ENCODE data around the gene NPLOC4.

The NPLOC4 gene

DNA sequence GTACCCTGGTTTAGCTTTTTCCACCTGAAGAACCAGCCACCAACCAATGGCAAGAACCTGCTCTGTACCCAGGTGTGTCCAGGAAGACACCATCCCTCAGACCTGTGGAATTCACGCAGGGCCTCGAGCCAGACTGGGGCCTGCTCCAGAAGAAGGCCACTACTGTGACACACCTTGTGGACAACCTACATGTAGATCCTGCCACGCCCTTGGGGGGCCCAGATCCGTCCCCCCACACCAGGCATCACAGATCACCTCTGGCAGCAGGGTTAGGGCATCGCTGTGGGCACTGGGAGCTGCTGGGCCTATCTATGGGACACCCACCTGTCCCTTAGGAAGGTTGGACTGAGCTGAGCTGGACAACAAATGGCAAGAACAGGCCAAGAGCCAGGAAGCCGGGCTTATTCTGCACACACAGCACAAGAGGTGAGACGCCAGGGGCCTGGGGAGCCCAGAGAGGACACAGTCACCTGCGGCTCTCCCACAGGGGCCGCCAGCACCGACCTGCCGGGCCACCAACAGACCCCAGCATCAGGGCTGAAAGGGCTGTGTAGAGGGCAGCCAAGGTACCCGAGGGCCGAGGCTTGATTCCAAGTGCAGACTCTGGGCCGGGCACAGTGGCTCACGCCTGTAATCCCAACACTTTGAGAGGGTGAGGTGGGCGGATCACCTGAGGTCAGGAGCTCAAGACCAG is 92.5 kb downstream of the NPLOC4 start:
- no peak for DNase-seq (ENCODE audit: low read depth)
- H3K4me3 ChIP-seq (ENCODE audit: low read length), result no peak overlapping the region
- TF ChIP-seq, protein P1, sequence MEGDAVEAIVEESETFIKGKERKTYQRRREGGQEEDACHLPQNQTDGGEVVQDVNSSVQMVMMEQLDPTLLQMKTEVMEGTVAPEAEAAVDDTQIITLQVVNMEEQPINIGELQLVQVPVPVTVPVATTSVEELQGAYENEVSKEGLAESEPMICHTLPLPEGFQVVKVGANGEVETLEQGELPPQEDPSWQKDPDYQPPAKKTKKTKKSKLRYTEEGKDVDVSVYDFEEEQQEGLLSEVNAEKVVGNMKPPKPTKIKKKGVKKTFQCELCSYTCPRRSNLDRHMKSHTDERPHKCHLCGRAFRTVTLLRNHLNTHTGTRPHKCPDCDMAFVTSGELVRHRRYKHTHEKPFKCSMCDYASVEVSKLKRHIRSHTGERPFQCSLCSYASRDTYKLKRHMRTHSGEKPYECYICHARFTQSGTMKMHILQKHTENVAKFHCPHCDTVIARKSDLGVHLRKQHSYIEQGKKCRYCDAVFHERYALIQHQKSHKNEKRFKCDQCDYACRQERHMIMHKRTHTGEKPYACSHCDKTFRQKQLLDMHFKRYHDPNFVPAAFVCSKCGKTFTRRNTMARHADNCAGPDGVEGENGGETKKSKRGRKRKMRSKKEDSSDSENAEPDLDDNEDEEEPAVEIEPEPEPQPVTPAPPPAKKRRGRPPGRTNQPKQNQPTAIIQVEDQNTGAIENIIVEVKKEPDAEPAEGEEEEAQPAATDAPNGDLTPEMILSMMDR (IDR thresholded peaks at IDR 0.05; ENCODE audit: insufficient read depth, low read depth, low read length, missing control alignments), result no peak

DNA sequence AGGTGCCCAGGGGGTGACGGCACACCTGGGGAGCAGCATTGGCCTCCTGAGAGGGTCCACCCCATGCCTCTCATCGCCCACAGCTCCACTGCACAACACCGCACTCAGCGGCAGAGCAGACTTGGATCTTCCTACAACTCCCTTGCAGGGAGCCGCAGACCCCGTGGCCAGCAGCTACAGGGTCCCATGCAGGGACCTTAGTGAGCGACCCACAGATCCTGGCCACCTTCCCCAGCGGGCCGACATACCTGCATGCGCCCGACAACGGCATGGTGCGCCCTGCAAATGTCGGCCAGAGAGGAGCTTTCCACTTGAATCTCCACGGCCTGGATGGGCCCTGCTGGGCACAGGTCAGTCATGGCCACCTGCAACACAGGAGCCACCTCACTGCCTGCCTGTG is 93.2 kb downstream of the NPLOC4 start:
- TF ChIP-seq, protein P1 (IDR thresholded peaks at IDR 0.05; ENCODE audit: insufficient read depth, low read depth, low read length, missing control alignments), result no peak
- DNase-seq (ENCODE audit: low read depth), result no peak
- no peak overlapping the region for H3K4me3 ChIP-seq (ENCODE audit: low read length)

DNA sequence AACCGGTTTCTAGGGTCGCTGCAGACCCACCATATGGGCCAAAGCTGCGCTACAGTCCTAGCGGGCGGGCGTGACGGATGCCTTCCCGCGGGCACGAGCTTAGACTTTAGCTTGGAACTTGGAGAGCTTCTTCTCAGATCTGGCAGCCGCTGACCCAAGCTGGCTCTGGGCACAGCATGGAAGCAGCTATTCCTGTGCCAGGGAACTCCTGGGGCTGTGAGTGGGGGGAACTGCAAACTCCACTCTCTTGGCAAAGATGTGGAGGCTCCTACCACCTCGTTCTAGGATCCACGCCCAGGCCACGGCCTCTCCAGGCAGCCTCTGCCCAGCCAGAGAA is 93.6 kb downstream of the NPLOC4 start:
- DNase-seq (ENCODE audit: low read depth), result no peak
- TF ChIP-seq, protein P1 (IDR thresholded peaks at IDR 0.05; ENCODE audit: insufficient read depth, low read depth, low read length, missing control alignments), result no peak
- no peak overlapping the region for H3K4me3 ChIP-seq (ENCODE audit: low read length)

- DNase-seq (ENCODE audit: low read depth), result no peak
- TF ChIP-seq, protein P1 (IDR thresholded peaks at IDR 0.05; ENCODE audit: insufficient read depth, low read depth, low read length, missing control alignments), result no peak
- no peak overlapping the region for H3K4me3 ChIP-seq (ENCODE audit: low read length)
Measured at GRCh38 chr17:81542431-81543338, 94.2 kb downstream of the NPLOC4 start.

GRCh38 chr17:81541123-81541522 is 95.8 kb downstream of the NPLOC4 start:
- no peak overlapping the region for H3K4me3 ChIP-seq (ENCODE audit: low read length)
- TF ChIP-seq, protein P1 (IDR thresholded peaks at IDR 0.05; ENCODE audit: insufficient read depth, low read depth, low read length, missing control alignments), result no peak
- no peak for DNase-seq (ENCODE audit: low read depth)

DNA sequence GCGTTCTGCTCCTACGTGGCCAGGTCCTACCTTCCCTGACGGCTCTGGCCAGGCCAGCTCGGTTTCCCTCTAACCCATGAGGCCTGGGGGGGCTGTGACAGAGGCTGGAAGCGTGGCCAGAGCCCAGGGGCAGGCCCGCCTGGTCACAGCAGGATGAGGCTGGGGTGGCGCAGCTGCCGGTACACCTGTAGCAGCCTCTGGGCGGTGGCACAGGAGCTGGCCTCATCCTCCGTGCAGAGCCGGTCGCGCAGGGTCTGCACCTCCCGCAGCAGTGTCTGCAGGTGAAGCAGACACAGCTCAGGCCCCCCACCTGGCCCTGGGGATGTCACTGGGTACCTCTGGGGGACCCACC is 96.3 kb downstream of the NPLOC4 start:
- TF ChIP-seq, protein P1 (IDR thresholded peaks at IDR 0.05; ENCODE audit: insufficient read depth, low read depth, low read length, missing control alignments), result no peak
- DNase-seq (ENCODE audit: low read depth), result no peak
- H3K4me3 ChIP-seq (ENCODE audit: low read length), result no peak overlapping the region

All from epithelial cell of esophagus (primary cell).